Keratinocyte (primary cell): Measurements from ENCODE around the gene IFI16. TPM values are rescaled to one million over a fixed set of nuclear protein-coding genes. Genes with fewer than 3 reads are reported as not detected.

Experiments used
- DNase-seq: peaks from one replicate; pipeline ENCODE4 v3.0.0-alpha.2; 2011; ENCODE audit warnings: low read depth, missing footprints, low spot score
- FAIRE-seq: peaks from 2 replicates; lab custom pipeline; 2011; peaks lifted over from hg19 to GRCh38; lab: Jason Lieb, UNC
- H2AFZ ChIP-seq: 2 replicates; pipeline ENCODE4 v1.6.0; 2012; ENCODE audit warnings: low read length, control low read depth, inconsistent platforms; ENCODE audit not compliant: control insufficient read depth
- H3K27ac ChIP-seq: 2 replicates; pipeline ENCODE4 v1.5.1; 2011; ENCODE audit warnings: low read length; ENCODE audit not compliant: control insufficient read depth, insufficient read depth
- H3K27me3 ChIP-seq: 3 replicates; pipeline ENCODE4 v1.6.0; 2011; ENCODE audit warnings: low read length; ENCODE audit not compliant: control insufficient read depth, insufficient read depth; ENCODE audit errors: extremely low read depth
- H3K36me3 ChIP-seq, 2 experiments: 2 replicates in 1 of 2; 3 replicates in 1 of 2; pipeline ENCODE4 v1.5.1; 2011; ENCODE audit warnings: low read length in 2 of 2, mild to moderate bottlenecking in 1 of 2; ENCODE audit not compliant: control insufficient read depth in 2 of 2, insufficient read depth in 2 of 2; ENCODE audit errors: extremely low read depth in 1 of 2
- H3K4me1 ChIP-seq: 3 replicates; pipeline ENCODE4 v1.5.1; 2011; ENCODE audit warnings: low read length; ENCODE audit not compliant: control insufficient read depth, insufficient read depth; ENCODE audit errors: extremely low read depth
- H3K4me2 ChIP-seq: 3 replicates; pipeline ENCODE4 v1.6.0; 2011; ENCODE audit warnings: low read depth, low read length; ENCODE audit not compliant: control insufficient read depth, insufficient read depth; ENCODE audit errors: extremely low read depth
- H3K4me3 ChIP-seq, 3 experiments: fragments of 200-600 bp in 1 of 3; sonication (generic) in 1 of 3; 2 replicates in 2 of 3; 3 replicates in 1 of 3; pipeline ENCODE4 v1.5.1; 2011 to 2016; ENCODE audit warnings: low read length in 3 of 3, mild to moderate bottlenecking in 3 of 3, control low read depth in 2 of 3, inconsistent platforms in 1 of 3, low read depth in 1 of 3, mixed read lengths in 1 of 3, mixed run types in 1 of 3, moderate library complexity in 1 of 3; ENCODE audit not compliant: control insufficient read depth in 2 of 3, insufficient read depth in 2 of 3; ENCODE audit errors: extremely low read depth in 1 of 3
- H3K79me2 ChIP-seq: 2 replicates; pipeline ENCODE4 v1.6.0; 2012; ENCODE audit warnings: low read length; ENCODE audit not compliant: control insufficient read depth, insufficient read depth
- H3K9ac ChIP-seq: 3 replicates; pipeline ENCODE4 v1.6.0; 2011; ENCODE audit warnings: low read length; ENCODE audit not compliant: control insufficient read depth, insufficient read depth; ENCODE audit errors: extremely low read depth
- H3K9me1 ChIP-seq: 3 replicates; pipeline ENCODE4 v1.6.0; 2011; ENCODE audit warnings: low read length; ENCODE audit not compliant: control insufficient read depth, insufficient read depth; ENCODE audit errors: extremely low read depth
- H3K9me3 ChIP-seq: 2 replicates; pipeline ENCODE4 v1.5.1; 2012; ENCODE audit warnings: low read depth, low read length; ENCODE audit not compliant: control insufficient read depth
- H4K20me1 ChIP-seq: 3 replicates; pipeline ENCODE4 v1.6.0; 2011; ENCODE audit warnings: low read length; ENCODE audit not compliant: control insufficient read depth, insufficient read depth; ENCODE audit errors: extremely low read depth
- EZH2 ChIP-seq: IDR thresholded peaks from one replicate; pipeline ENCODE4 v1.6.1; 2012; ENCODE audit warnings: inconsistent platforms, mild to moderate bottlenecking, low read length, moderate library complexity
- dilution Hi-C: fragments of 300-500 bp; cut with MboI; formaldehyde crosslinking; loops from one replicate; pipeline ENCODE4 v1.7.0; 2020; ENCODE audit warnings: low sequenced_read_pairs; ENCODE audit not compliant: extremely low pct_ligation_motif_present
- polyA plus RNA-seq, 5 experiments: library from polyadenylated mRNA; depleted of rRNA in 3 of 5; stranded (reverse) in 3 of 5; stranded (forward) in 1 of 5; unstranded in 1 of 5; fragments of >200 nt; gene quantifications; 1 replicate in 1 of 5; 2 replicates in 3 of 5; 3 replicates in 1 of 5; pipeline versions ENCODE4 v1.2.1 to v1.2.3, GENCODE V29; 2011 to 2012; ENCODE audit warnings: missing spikeins in 2 of 5, low read depth in 1 of 5, low replicate concordance in 1 of 5
- TF ChIP-seq, protein P1 (sequence below), 3 experiments: IDR thresholded peaks in 1 of 3; conservative IDR thresholded peaks in 1 of 3; optimal IDR thresholded peaks in 1 of 3; 2 replicates in 2 of 3; 3 replicates in 1 of 3; pipeline versions ENCODE3 to v1.5.1; 2011; ENCODE audit warnings: low read length in 3 of 3, mild to moderate bottlenecking in 3 of 3, moderate library complexity in 2 of 3, control low read depth in 1 of 3, inconsistent platforms in 1 of 3; ENCODE audit not compliant: insufficient read depth in 2 of 3; ENCODE audit errors: extremely low read depth in 1 of 3

The IFI16 gene
- polyA plus RNA-seq, 1 donor (not counting 4 experiments of a cell fraction or from before 2014, with no cell fraction given): 193 TPM

DNA sequence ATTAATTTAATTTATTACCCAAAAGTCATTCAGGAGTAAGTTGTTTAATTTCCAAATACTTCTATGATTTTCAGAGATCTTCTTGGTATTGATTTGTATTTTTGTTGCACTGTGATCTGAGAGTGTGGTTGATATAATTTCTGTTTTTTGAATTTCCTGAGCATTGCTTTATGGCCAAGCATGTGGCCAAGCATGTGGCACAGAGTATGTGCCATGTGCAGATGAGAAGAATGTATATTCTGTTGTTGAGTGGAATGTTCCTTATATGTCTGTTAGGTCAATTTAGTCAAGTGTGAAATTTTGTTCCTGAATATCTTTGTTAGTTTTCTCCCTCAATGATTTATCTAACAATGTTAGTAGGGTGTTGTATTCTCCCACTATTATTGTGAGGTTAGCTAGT is 25.3 kb upstream of the IFI16 start:
- H3K27ac ChIP-seq: no peak overlapping the region
- FAIRE-seq (no peak), DNase-seq (no peak)
- no peak for TF ChIP-seq EZH2
- TF ChIP-seq, protein P1, sequence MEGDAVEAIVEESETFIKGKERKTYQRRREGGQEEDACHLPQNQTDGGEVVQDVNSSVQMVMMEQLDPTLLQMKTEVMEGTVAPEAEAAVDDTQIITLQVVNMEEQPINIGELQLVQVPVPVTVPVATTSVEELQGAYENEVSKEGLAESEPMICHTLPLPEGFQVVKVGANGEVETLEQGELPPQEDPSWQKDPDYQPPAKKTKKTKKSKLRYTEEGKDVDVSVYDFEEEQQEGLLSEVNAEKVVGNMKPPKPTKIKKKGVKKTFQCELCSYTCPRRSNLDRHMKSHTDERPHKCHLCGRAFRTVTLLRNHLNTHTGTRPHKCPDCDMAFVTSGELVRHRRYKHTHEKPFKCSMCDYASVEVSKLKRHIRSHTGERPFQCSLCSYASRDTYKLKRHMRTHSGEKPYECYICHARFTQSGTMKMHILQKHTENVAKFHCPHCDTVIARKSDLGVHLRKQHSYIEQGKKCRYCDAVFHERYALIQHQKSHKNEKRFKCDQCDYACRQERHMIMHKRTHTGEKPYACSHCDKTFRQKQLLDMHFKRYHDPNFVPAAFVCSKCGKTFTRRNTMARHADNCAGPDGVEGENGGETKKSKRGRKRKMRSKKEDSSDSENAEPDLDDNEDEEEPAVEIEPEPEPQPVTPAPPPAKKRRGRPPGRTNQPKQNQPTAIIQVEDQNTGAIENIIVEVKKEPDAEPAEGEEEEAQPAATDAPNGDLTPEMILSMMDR (optimal IDR thresholded peaks at IDR 0.05 in 1 of 3, IDR thresholded peaks at IDR 0.05 in 1 of 3, conservative IDR thresholded peaks at IDR 0.05 in 1 of 3; ENCODE audit: extremely low read depth in 1 of 3, insufficient read depth in 2 of 3, low read length in 3 of 3): no peak
- no peaks in the 10 kb centered on the region for H3K27me3 ChIP-seq
- no peaks in the 10 kb centered on the region for H3K9me1 ChIP-seq
- no peaks in the 10 kb centered on the region for H4K20me1 ChIP-seq
- H3K9ac ChIP-seq: no peak overlapping the region
- H3K79me2 ChIP-seq: no peaks in the 10 kb centered on the region
- H2AFZ ChIP-seq: no peak overlapping the region
- dilution Hi-C loops: no loop called here
- no peaks in the 10 kb centered on the region for H3K4me1 ChIP-seq
- H3K4me3 ChIP-seq: no peak overlapping the region
- no peaks in the 10 kb centered on the region for H3K9me3 ChIP-seq
- H3K36me3 ChIP-seq: no peaks in the 10 kb centered on the region
- H3K4me2 ChIP-seq: no peak overlapping the region

DNA sequence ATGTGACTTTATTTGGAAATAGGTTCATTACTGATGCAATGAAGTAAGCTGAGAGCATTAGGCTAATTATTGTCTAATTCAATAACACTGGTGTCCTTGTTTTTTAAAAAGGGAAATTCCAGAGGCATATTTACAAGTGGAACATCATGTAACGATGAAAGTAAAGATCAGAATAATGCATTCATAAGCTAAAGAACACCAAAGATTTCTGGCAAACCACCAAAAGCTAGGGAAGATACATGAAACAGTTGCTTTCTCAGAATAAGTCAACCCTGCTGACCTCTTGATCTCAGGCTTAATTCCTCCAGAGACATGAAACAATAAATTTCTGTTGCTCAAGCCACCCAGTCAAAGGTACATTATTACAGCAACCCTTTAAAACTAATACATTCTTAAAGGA is 20.3 kb upstream of the IFI16 start:
- dilution Hi-C loops: no loop called here
- no peak overlapping the region for H3K4me3 ChIP-seq
- FAIRE-seq (no peak), DNase-seq (no peak)
- no peak overlapping the region for H3K4me2 ChIP-seq
- H3K27me3 ChIP-seq: no peaks in the 10 kb centered on the region
- no peaks in the 10 kb centered on the region for H3K4me1 ChIP-seq
- H4K20me1 ChIP-seq: no peaks in the 10 kb centered on the region
- H3K9ac ChIP-seq: no peak overlapping the region
- TF ChIP-seq, protein P1 (optimal IDR thresholded peaks at IDR 0.05 in 1 of 3, IDR thresholded peaks at IDR 0.05 in 1 of 3, conservative IDR thresholded peaks at IDR 0.05 in 1 of 3; ENCODE audit: extremely low read depth in 1 of 3, insufficient read depth in 2 of 3, low read length in 3 of 3): no peak
- TF ChIP-seq EZH2: no peak
- H3K79me2 ChIP-seq: no peaks in the 10 kb centered on the region
- H2AFZ ChIP-seq: no peak overlapping the region
- no peaks in the 10 kb centered on the region for H3K36me3 ChIP-seq
- no peaks in the 10 kb centered on the region for H3K9me1 ChIP-seq
- H3K9me3 ChIP-seq: no peaks in the 10 kb centered on the region
- H3K27ac ChIP-seq: no peak overlapping the region
